ENCODE results near the gene RARS2.

GRCh38 chr6:87534377-87535047 is 55.3 kb downstream of the RARS2 start:
- TF ChIP-seq, protein P1, sequence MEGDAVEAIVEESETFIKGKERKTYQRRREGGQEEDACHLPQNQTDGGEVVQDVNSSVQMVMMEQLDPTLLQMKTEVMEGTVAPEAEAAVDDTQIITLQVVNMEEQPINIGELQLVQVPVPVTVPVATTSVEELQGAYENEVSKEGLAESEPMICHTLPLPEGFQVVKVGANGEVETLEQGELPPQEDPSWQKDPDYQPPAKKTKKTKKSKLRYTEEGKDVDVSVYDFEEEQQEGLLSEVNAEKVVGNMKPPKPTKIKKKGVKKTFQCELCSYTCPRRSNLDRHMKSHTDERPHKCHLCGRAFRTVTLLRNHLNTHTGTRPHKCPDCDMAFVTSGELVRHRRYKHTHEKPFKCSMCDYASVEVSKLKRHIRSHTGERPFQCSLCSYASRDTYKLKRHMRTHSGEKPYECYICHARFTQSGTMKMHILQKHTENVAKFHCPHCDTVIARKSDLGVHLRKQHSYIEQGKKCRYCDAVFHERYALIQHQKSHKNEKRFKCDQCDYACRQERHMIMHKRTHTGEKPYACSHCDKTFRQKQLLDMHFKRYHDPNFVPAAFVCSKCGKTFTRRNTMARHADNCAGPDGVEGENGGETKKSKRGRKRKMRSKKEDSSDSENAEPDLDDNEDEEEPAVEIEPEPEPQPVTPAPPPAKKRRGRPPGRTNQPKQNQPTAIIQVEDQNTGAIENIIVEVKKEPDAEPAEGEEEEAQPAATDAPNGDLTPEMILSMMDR (conservative IDR thresholded peaks at IDR 0.05; ENCODE audit: low read depth, low read length) = no peak
- no peak for TF ChIP-seq EZH2phosphoT487 (IDR thresholded peaks at IDR 0.05; ENCODE audit: borderline replicate concordance, low read length)
